ENCODE measurements around the gene EHF. TPM values are rescaled to one million over a fixed set of nuclear protein-coding genes. Genes with fewer than 3 reads are reported as not detected.

The EHF gene
- total and polyA plus RNA-seq, 2 of the 8 experiments (the other 6 are each of a cell fraction or from before 2014, with no cell fraction given) = not detected

GRCh38 chr11:34602245-34602644 lies 18.6 kb upstream of the EHF start:
- Histone ChIP-seq H3K9me3 (ENCODE audit: insufficient read depth in 2 of 2, low read depth in 1 of 2, low read length in 1 of 2) (no peaks in the 10 kb centered on the region), H2AFZ (ENCODE audit: low read length) (no peak overlapping the region), H4K5ac (ENCODE audit: insufficient read length, low read depth, low read length) (no peak overlapping the region), H3K27ac (ENCODE audit: low read depth, low read length) (no peak overlapping the region), H3K4me3 (ENCODE audit: extremely low read depth in 1 of 4, insufficient read depth in 2 of 4, low read depth in 3 of 4, low read length in 4 of 4) (no peak overlapping the region), H3K79me2 (ENCODE audit: control insufficient read depth in 1 of 2, insufficient read depth in 2 of 2, low read length in 2 of 2) (no peaks in the 10 kb centered on the region), H4K91ac (replicated peaks; ENCODE audit: insufficient read length, low read length) (no peak overlapping the region), H3K9ac (replicated peaks in 1 of 4; ENCODE audit: extremely low read depth in 1 of 4, low read depth in 3 of 4, low read length in 3 of 4) (no peak overlapping the region), H4K8ac (ENCODE audit: extremely low read depth, insufficient read depth, low read length) (no peak overlapping the region), H3K4ac (replicated peaks; ENCODE audit: insufficient read length, low read depth, low read length) (no peak overlapping the region), H3K4me2 (ENCODE audit: insufficient read depth in 1 of 2, low read depth in 2 of 2, low read length in 2 of 2) (no peak overlapping the region), H3K36me3 (ENCODE audit: control insufficient read depth in 2 of 4, insufficient read depth in 4 of 4, low read length in 3 of 4) (no peaks in the 10 kb centered on the region), H2BK12ac (ENCODE audit: low read depth, low read length) (no peak overlapping the region), H3K56ac (replicated peaks; ENCODE audit: insufficient read length, low read depth, low read length) (no peak overlapping the region), H3K23ac (ENCODE audit: insufficient read length) (no peak overlapping the region), H3K18ac (ENCODE audit: extremely low read depth, low read length) (no peak overlapping the region), H2BK20ac (ENCODE audit: low read length) (no peak overlapping the region), H3K23me2 (ENCODE audit: low read depth, low read length) (no peaks in the 10 kb centered on the region), H2BK120ac (replicated peaks; ENCODE audit: low read depth, low read length) (no peak overlapping the region), H2AK5ac (ENCODE audit: low read depth, low read length) (no peak overlapping the region), H3K4me1 (replicated peaks in 1 of 4; ENCODE audit: control insufficient read depth in 3 of 4, insufficient read depth in 4 of 4, low read length in 3 of 4) (no peaks in the 10 kb centered on the region), H4K20me1 (replicated peaks in 1 of 2; ENCODE audit: control insufficient read depth in 1 of 2, insufficient read depth in 2 of 2, low read length in 2 of 2) (no peaks in the 10 kb centered on the region), H2BK5ac (ENCODE audit: low read depth, low read length) (no peak overlapping the region), H2BK15ac (ENCODE audit: low read length) (no peak overlapping the region), H3K14ac (ENCODE audit: insufficient read length) (no peak overlapping the region), H3K79me1 (ENCODE audit: low read depth, low read length) (no peaks in the 10 kb centered on the region), H3K27me3 (replicated peaks in 1 of 4; ENCODE audit: control insufficient read depth in 3 of 4, extremely low read depth in 1 of 4, insufficient read depth in 3 of 4, low read length in 3 of 4) (no peaks in the 10 kb centered on the region)
- TF ChIP-seq BRCA1 (IDR thresholded peaks at IDR 0.05; ENCODE audit: low read depth, low read length) (no peak), RFX5 (IDR thresholded peaks at IDR 0.05; ENCODE audit: borderline replicate concordance, low read depth, low read length) (no peak), RBBP5 (IDR thresholded peaks at IDR 0.05; ENCODE audit: borderline replicate concordance, low read depth, low read length) (no peak), POU5F1 (IDR thresholded peaks at IDR 0.05; ENCODE audit: low read depth, low read length) (no peak), ASH2L (IDR thresholded peaks at IDR 0.05; ENCODE audit: low read length) (no peak), HDAC2 (IDR thresholded peaks at IDR 0.05; ENCODE audit: borderline replicate concordance in 1 of 2, low read depth in 2 of 2, low read length in 2 of 2) (no peak), CBX8 (IDR thresholded peaks at IDR 0.05; ENCODE audit: borderline replicate concordance, low read depth, low read length) (no peak), BCL11A (IDR thresholded peaks at IDR 0.05; ENCODE audit: low read depth in 2 of 2, low read length in 2 of 2) (no peak), EZH2 (IDR thresholded peaks at IDR 0.05; ENCODE audit: low read depth, low read length, severe bottlenecking) (no peak), SIN3A (conservative IDR thresholded peaks at IDR 0.05 in 1 of 2, IDR thresholded peaks at IDR 0.05 in 1 of 2; ENCODE audit: low read depth in 1 of 2, low read length in 2 of 2) (no peak)
- FAIRE-seq = no peak
- DNase-seq (ENCODE audit: low read depth in 1 of 2, low spot score in 2 of 2) = no peak
- POLR2A ChIA-PET (ENCODE audit: partially characterized antibody) = no interaction called here
- CTCF ChIA-PET (ENCODE audit: partially characterized antibody) = interaction anchor here (0.6 to 1.7 kb wide), 4 partner anchors 15 to 798 kb away, joined by 3 to 15 read pairs (median 4); no protein-coding TSS in a partner anchor
- 91% methylated on average over 7 of the region's 7 CpGs; no CpG with 5 or more reads in 1 of the 2 experiments for WGBS, 2 experiments (ENCODE audit: extremely low coverage in 1 of 2, insufficient coverage in 1 of 2, insufficient read length in 1 of 2, insufficient replicate concordance in 2 of 2, low coverage in 1 of 2, low lambda C conversion rate in 2 of 2, missing lambda C conversion rate in 1 of 2)
